Erythroblast (primary cell): ENCODE data around the gene GPHA2.
A peak's percentile ranks its signal among the peaks of the same experiment; 100 is the strongest.

Source experiments
- DNase-seq, 2 experiments: peaks; one replicate each; lab custom pipeline; 2025; lab: John Stamatoyannopoulos, UW
- GATA1 ChIP-seq: IDR thresholded peaks from 2 replicates; pipeline ENCODE4 v1.6.1; 2011; ENCODE audit warnings: low read depth, mild to moderate bottlenecking, control low read depth, low read length, moderate library complexity
- POLR2A ChIP-seq: IDR thresholded peaks from 2 replicates; pipeline ENCODE4 v1.6.1; 2011; ENCODE audit warnings: mild to moderate bottlenecking, low read length

GPHA2 gene

GRCh38 chr11:64897381-64898075 is 38.2 kb downstream of the GPHA2 start:
- TF ChIP-seq GATA1 (no peak), POLR2A (no peak)
- DNase-seq = no peak

GRCh38 chr11:64896448-64897022 is 39.2 kb downstream of the GPHA2 start:
- TF ChIP-seq POLR2A = no peak

DNA sequence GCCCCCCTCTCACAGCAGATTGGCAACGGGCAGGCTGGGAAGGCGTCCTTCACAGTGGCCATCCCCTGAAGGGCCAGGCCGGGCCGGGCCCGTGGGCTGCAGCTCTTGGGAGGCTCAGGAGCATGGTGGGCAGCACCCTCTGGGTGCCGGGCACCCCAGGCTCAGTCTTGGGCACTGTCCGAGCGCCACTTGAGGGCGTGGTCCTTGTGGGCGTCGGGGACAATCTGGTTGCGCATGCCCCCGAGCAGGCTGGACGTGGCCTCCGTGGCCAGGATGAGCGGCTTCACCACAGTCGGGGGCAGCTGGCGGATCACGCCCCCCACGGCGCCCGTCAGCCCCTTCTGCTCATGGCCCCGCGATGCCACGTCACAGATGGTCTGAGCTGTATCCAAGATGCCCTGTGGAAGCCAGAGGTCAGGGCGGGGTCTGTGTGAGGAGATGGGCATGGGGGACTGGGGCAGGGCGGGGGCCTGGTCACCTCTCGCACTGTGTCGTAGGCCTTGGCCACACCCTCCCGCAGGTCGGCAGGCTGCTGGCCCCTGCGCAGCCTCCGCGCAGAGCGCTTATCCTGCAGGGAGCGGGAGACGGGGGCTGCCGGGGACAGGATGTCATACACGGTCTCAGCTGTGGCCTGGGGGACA is 40.8 kb downstream of the GPHA2 start:
- no peak for DNase-seq
- TF ChIP-seq GATA1 (no peak), POLR2A (no peak)

More at GRCh38 chr11:64896448-64897022, 39.2 kb downstream of the GPHA2 start:
- DNase-seq = no peak

GRCh38 chr11:64894070-64894811 is 41.5 kb downstream of the GPHA2 start:
- TF ChIP-seq POLR2A (no peak), GATA1 (no peak)
- DNase-seq = peak; percentile 88 to 94

DNA sequence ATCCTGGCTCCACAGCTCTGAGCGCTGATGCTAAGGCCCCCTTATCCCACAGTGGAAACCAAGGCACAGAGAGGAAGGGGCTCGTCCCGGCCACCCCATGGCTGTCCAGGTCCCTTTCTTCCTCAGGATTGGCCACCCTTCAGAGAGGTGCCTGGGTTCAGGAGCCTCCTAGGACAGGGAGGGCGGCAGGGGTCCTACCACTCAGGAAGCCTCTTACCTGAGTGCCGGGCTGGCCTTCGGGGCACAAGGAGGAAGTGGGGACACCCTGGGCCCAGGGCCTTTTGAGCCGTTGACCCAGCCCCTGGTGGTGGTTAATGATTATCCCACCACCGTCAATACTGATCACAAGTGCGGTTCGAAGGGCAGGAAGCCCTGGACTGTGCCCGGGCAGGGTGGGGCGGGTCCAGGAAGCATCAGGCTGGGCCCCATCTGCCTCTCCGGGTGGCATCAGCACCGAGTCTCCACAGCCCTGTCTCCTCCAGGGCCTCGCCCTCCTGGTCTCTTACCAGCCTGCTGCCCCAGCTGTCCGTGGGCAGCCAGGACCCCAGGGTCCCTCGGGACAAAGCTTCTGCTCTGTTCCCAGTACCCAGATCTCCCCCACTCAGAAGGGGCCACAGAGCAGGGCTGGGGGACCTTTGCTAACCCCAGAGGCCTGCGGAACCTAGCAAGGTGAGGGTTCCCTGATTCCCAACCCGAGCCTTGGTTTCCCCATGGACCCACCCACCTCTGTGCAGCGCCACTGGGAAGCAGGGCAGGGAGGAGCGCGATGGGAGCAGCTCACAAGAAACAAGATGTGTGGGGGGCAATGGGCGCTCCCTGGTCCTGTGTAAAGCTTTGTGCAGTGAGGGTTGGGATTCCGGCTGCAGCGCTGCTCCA is 42.3 kb downstream of the GPHA2 start:
- TF ChIP-seq POLR2A (no peak), GATA1 (no peak)
- DNase-seq = peak in 1 of 2 experiments; percentile 25

DNA sequence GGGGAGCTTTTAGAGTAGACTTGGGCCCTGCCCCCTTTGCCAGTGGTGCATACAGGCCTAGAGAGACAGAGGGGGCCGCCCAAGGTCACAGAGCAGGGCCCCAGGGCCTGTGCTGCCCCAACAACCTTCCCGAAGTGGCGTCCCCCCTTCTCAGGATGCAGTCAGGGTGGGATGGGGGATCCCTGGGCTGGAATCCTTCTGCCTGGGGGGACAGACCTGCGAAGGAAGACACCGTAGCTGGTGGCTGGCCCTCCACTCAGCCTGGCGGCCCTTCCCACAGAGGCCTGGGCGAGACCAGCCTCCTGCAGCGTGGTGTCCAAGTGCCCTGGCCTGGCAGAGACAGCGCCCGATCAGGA is 42.9 kb downstream of the GPHA2 start:
- TF ChIP-seq GATA1 (no peak), POLR2A (no peak)
- no peak for DNase-seq

DNA sequence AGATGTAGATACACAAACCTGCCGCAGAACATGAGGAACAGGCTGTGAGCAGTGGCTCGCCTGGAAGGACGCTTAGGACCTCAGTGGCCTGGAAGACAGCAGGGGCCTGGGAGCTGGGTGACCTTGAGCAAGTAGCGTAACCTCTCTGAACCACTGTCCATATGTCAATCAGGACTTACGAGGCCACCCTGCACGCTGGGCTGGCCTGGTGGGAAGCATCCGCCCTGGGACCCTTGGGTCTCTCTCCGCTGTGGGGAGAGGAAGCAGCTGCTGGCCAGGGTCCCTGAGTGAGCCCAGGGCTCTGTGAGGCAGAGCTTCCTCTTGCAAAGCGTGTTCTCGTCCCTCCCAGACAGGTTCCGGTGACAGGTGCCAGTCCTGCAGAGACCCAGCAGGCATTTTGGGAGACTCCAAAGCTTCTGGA is 43.3 kb downstream of the GPHA2 start:
- DNase-seq = peak in 1 of 2 experiments; percentile 25
- TF ChIP-seq POLR2A = no peak
- TF ChIP-seq GATA1 = no peak

DNA sequence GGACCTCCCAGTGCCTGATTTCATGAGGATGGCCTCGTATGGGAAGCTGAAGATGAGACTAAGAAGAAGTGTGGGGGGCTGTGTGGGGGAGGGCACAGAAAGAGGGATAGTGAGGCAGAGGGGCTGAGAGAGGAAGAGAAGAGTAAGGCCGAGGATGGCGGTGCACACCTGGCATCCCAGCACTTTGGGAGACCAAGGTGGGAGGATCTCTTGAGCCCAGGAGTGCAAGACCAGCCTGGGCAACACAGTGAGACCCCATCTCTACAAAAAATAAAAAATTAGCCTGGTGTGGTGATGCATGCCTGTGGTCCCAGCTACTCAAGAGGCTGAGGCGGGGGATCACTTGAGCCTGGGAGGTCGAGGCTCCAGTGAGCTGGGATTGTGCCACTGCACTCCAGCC is 43.8 kb downstream of the GPHA2 start:
- DNase-seq = no peak
- TF ChIP-seq GATA1 = no peak
- no peak for TF ChIP-seq POLR2A

DNA sequence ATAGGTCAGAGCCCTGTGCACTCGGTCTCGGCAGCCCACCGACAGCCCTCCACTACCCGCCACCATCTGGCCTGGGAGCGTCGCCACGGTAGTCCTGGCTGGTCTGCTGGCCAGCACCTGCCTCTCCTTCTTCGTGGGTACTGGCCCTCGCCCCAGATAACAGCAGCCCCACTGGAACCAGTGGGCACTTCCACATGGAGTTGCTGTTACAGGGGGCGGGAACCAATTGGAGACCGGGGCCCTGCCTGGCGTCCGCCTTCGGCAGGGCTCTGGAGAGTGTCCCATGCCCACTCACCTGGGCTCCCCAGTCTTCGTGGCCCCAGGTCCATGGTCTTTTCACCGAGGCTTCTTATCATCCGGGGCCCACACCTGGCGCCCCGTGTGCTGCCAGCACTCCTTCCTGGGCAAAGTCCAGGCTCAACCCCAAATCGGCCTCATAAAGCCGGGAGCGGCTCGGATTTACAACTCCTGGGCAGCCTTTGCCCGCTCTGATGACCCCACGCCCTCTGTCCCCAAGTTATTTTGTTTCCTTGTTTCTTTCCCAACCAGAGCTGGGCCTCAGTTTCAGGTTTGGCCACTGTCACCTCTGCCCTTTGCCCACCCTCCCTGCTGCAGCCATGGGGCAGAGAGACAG is 44.4 kb downstream of the GPHA2 start:
- no peak for DNase-seq

DNA sequence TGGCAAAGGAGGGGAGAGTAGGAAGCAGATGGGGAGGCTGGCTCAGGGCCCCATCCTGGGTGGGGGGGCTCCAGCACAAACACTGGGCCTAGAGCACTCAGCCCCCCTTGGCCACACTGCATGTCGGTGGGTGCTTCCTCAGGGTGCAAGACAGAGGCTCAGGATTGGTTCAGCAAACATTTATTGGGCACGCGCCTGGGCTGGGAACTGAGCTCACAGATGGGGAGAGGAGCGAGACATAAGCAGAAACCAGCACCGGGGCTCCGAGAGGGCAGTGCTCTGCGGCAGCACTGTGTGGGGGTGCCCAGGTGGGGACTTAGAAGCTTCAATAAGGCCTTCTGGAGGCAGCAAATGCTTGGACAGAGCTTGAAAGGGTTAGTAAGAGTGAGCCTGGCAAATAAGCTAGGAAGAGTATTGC is 45.2 kb downstream of the GPHA2 start:
- TF ChIP-seq GATA1 (no peak), POLR2A (no peak)
- peak in 1 of 2 experiments; percentile 38 for DNase-seq

More for the DNA sequence above, 44.4 kb downstream of the GPHA2 start:
- TF ChIP-seq GATA1 = no peak
- no peak for TF ChIP-seq POLR2A

GRCh38 chr11:64888729-64889511 is 46.8 kb downstream of the GPHA2 start:
- DNase-seq = peak; percentile 98 to 100
- TF ChIP-seq POLR2A (peak; percentile 95), GATA1 (peak; percentile 98)

DNA sequence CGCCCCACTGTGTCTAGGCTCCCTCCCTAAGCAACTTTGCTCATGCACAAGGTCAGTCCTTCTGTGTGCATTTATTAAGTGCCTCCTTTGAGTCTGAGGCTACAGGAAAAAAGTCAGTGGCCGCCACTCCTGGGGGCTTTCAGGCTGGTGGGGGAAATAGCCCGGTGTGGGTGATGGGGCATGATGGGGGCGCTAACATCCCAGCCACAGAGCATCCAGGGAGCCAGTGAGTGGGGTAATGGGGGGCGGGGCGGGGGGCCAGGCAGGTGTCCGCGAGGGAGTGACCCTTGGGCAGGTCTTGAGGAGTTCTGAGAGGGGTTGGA is 47.3 kb downstream of the GPHA2 start:
- TF ChIP-seq GATA1 (no peak), POLR2A (no peak)
- no peak for DNase-seq
